HepG2 (cell line): Measurements from ENCODE around the gene IL1RAP. TPM values are rescaled to one million over a fixed set of nuclear protein-coding genes. Genes with fewer than 3 reads are reported as not detected.

ENCODE experiments used
- ATAC-seq: fragments of 200-7000 bp; cut with Tn5 transposase; 3 replicates; pipeline ENCODE4 v1.9.1; 2020; ENCODE audit warnings: mild to moderate bottlenecking, moderate library complexity
- BruUV-seq: library from RNA; stranded (reverse); fragments of 400-500 nt; replicated peaks from 2 replicates; lab custom pipeline; 2021; lab: Mats Ljungman, UMichigan
- CTCF ChIA-PET: fragments of 300-600 bp; formaldehyde crosslinking; extraction: SDS; loops from one replicate; lab custom pipeline; 2021; ENCODE audit warnings: low total read pairs, inconsistent platforms, low intra/inter-chr PET ratio; lab: Yijun Ruan, JAX
- POLR2A ChIA-PET: fragments of 350-600 bp; sonication (Branson Sonifier 250); formaldehyde crosslinking; loops from one replicate; lab custom pipeline; 2020; ENCODE audit warnings: antibody characterized with exemption, inconsistent platforms; lab: Yijun Ruan, JAX
- DNase-seq: peaks from one replicate; pipeline ENCODE4 v3.0.0-alpha.2; 2015; ENCODE audit warnings: low spot score
- FAIRE-seq: peaks from 3 replicates; lab custom pipeline; 2011; peaks lifted over from hg19 to GRCh38; lab: Jason Lieb, UNC
- H2AFZ ChIP-seq: one replicate; pipeline ENCODE4 v1.6.1; 2011; ENCODE audit warnings: low read length, inconsistent platforms
- H3K27ac ChIP-seq: fragments of 300-600 bp; 3 replicates; pipeline ENCODE4 v1.8.0; 2011; ENCODE audit warnings: mixed run types, mild to moderate bottlenecking, mixed read lengths, low read length, inconsistent platforms; ENCODE audit not compliant: insufficient read depth; ENCODE audit errors: extremely low read length
- H3K27me3 ChIP-seq, 2 experiments: fragments of 200-600 bp in 1 of 2; 2 replicates in 1 of 2; 3 replicates in 1 of 2; pipeline versions ENCODE4 v1.6.0 to v1.8.0; 2011; ENCODE audit warnings: low read length in 2 of 2, mild to moderate bottlenecking in 2 of 2, moderate library complexity in 2 of 2, inconsistent platforms in 1 of 2; ENCODE audit not compliant: insufficient read depth in 2 of 2, control insufficient read depth in 1 of 2
- H3K36me3 ChIP-seq, 2 experiments: fragments of 200-600 bp in 1 of 2; replicated peaks in 1 of 2; 2 replicates in 1 of 2; 3 replicates in 1 of 2; pipeline versions ENCODE4 v1.5.1 to v1.8.0; 2011; ENCODE audit warnings: low read length in 2 of 2, inconsistent platforms in 1 of 2; ENCODE audit not compliant: insufficient read depth in 2 of 2, control insufficient read depth in 1 of 2
- H3K4me1 ChIP-seq: 2 replicates; pipeline ENCODE4 v1.5.1; 2012; ENCODE audit warnings: low read length, inconsistent platforms; ENCODE audit not compliant: insufficient read depth
- H3K4me2 ChIP-seq: 2 replicates; pipeline ENCODE4 v1.6.0; 2011; ENCODE audit warnings: low read depth, low read length, inconsistent platforms
- H3K4me3 ChIP-seq, 3 experiments: fragments of 200-600 bp in 1 of 3; sonication (generic), shearing (Covaris generic) in 1 of 3; replicated peaks in 1 of 3; 2 replicates each; pipeline ENCODE4 v1.5.1; 2011 to 2016; ENCODE audit warnings: low read length in 3 of 3, inconsistent platforms in 2 of 3, low read depth in 2 of 3, mild to moderate bottlenecking in 2 of 3, control low read depth in 1 of 3, mixed read lengths in 1 of 3; ENCODE audit not compliant: insufficient read depth in 1 of 3
- H3K79me2 ChIP-seq: one replicate; pipeline ENCODE4 v1.6.1; 2011; ENCODE audit warnings: low read length, inconsistent platforms; ENCODE audit not compliant: insufficient read depth
- H3K9ac ChIP-seq: 2 replicates; pipeline ENCODE4 v1.6.0; 2011; ENCODE audit warnings: mild to moderate bottlenecking, low read depth, low read length, inconsistent platforms; ENCODE audit not compliant: insufficient read depth
- H3K9me3 ChIP-seq: 2 replicates; pipeline ENCODE4 v1.5.1; 2012; ENCODE audit warnings: mild to moderate bottlenecking, low read length
- H4K20me1 ChIP-seq: 2 replicates; pipeline ENCODE4 v1.6.0; 2011; ENCODE audit warnings: inconsistent platforms, mild to moderate bottlenecking, low read length, moderate library complexity; ENCODE audit not compliant: insufficient read depth
- BHLHE40 ChIP-seq: IDR thresholded peaks from 2 replicates; pipeline ENCODE4 v1.6.1; 2011; ENCODE audit warnings: low read length, improper control_type of control experiment
- EP300 ChIP-seq, 3 experiments: sonication (generic) in 1 of 3; formaldehyde crosslinking in 1 of 3; IDR thresholded peaks; 2 replicates each; pipeline versions ENCODE4 v1.5.1 to v1.6.1; 2011 to 2020; ENCODE audit warnings: low read depth in 2 of 3, low read length in 2 of 3, borderline replicate concordance in 1 of 3, improper control_type of control experiment in 1 of 3, mild to moderate bottlenecking in 1 of 3, missing genetic modification reagents in 1 of 3, moderate library complexity in 1 of 3
- GATAD2A ChIP-seq: IDR thresholded peaks from 2 replicates; pipeline ENCODE4 v1.6.1; 2016
- GFI1 ChIP-seq: sonication (generic); formaldehyde crosslinking; IDR thresholded peaks from 2 replicates; pipeline ENCODE4 v1.5.0; 2020; ENCODE audit warnings: missing genetic modification reagents, mild to moderate bottlenecking, borderline replicate concordance
- HNRNPK ChIP-seq: fragments of 200-400 bp; formaldehyde crosslinking; IDR thresholded peaks from 2 replicates; pipeline ENCODE4 v1.6.1; 2018; ENCODE audit warnings: low read length, low read depth, moderate library complexity, mild to moderate bottlenecking; ENCODE audit not compliant: poor library complexity, severe bottlenecking
- HOXD1 ChIP-seq: sonication (generic); formaldehyde crosslinking; IDR thresholded peaks from 2 replicates; pipeline ENCODE4 v1.5.0; 2020; ENCODE audit warnings: missing genetic modification reagents
- ISL2 ChIP-seq: sonication (generic); formaldehyde crosslinking; IDR thresholded peaks from 2 replicates; pipeline ENCODE4 v1.5.0; 2020; ENCODE audit warnings: missing genetic modification reagents
- JUN ChIP-seq: sonication (generic); formaldehyde crosslinking; IDR thresholded peaks from 2 replicates; pipeline ENCODE4 v1.4.0; 2020; ENCODE audit warnings: mild to moderate bottlenecking, missing genetic modification reagents
- JUND ChIP-seq: sonication (generic); formaldehyde crosslinking; IDR thresholded peaks from 2 replicates; pipeline ENCODE4 v1.8.0; 2022; ENCODE audit warnings: mild to moderate bottlenecking, missing genetic modification reagents
- LCORL ChIP-seq, 2 experiments: fragments of 450-650 bp in 1 of 2; sonication (generic) in 1 of 2; formaldehyde crosslinking in 1 of 2; IDR thresholded peaks; 2 replicates each; pipeline versions ENCODE4 v1.5.0 to v1.6.1; 2017 to 2020; ENCODE audit warnings: antibody characterized with exemption in 1 of 2, missing genetic modification reagents in 1 of 2
- NCOR1 ChIP-seq: fragments of 200-600 bp; sonication (generic); IDR thresholded peaks from 2 replicates; pipeline ENCODE4 v1.7.0; 2017; ENCODE audit warnings: antibody characterized with exemption, low read length, borderline replicate concordance
- SALL1 ChIP-seq: sonication (generic); formaldehyde crosslinking; IDR thresholded peaks from 2 replicates; pipeline ENCODE4 v1.8.0; 2022; ENCODE audit warnings: mild to moderate bottlenecking, missing genetic modification reagents
- SMARCE1 ChIP-seq: fragments of 450-650 bp; IDR thresholded peaks from 2 replicates; pipeline ENCODE4 v1.6.1; 2017; ENCODE audit warnings: borderline replicate concordance
- TCF7 ChIP-seq: sonication (generic); IDR thresholded peaks from 2 replicates; pipeline ENCODE4 v1.6.1; 2016; ENCODE audit warnings: antibody characterized with exemption, low read depth
- TEAD3 ChIP-seq: optimal IDR thresholded peaks from 2 replicates; pipeline ENCODE3; 2016; ENCODE audit warnings: borderline replicate concordance
- ZNF232 ChIP-seq: sonication (generic); formaldehyde crosslinking; IDR thresholded peaks from 2 replicates; pipeline ENCODE4 v1.4.0; 2020; ENCODE audit warnings: missing genetic modification reagents, borderline replicate concordance
- WGBS: methylation state at CpG from one replicate; pipeline ENCODE4 v1.1.6; 2017; ENCODE audit warnings: low lambda C conversion rate; 5-methylcytosine and 5-hydroxymethylcytosine counted together
- in situ Hi-C: cut with HindIII; loops from 2 replicates; pipeline ENCODE4 v1.10.0; 2017; ENCODE audit warnings: low pct_unique_long_range_greater_than_20kb; ENCODE audit not compliant: extremely low pct_ligation_motif_present
- intact Hi-C: fragments of 100-400 bp; cut with micrococcal nuclease; formaldehyde crosslinking; loops from one replicate; pipeline ENCODE4 v1.10.0; 2022; ENCODE audit not compliant: unreplicated experiment
- polyA plus RNA-seq, 8 experiments: library from polyadenylated mRNA; depleted of rRNA in 3 of 8; stranded (reverse) in 7 of 8; unstranded in 1 of 8; fragments of >200 nt; fragmentation: Illumina TruSeq in 4 of 8; extraction: Trizol in 4 of 8; gene quantifications; 2 replicates each; pipeline versions ENCODE4 v1.2.1 to v1.2.3, GENCODE V29; 2011 to 2016; ENCODE audit warnings: low read depth in 4 of 8, missing spikeins in 1 of 8, mixed read lengths in 1 of 8; ENCODE audit not compliant: insufficient read depth in 1 of 8
- total RNA-seq, 5 experiments: library from RNA; depleted of rRNA; stranded (reverse); fragments of >200 nt; fragmentation: Illumina TruSeq; extraction: Trizol; gene quantifications; 2 replicates each; pipeline ENCODE4 v1.2.3, GENCODE V29; 2016; ENCODE audit warnings: low read depth in 1 of 5
- TF ChIP-seq, protein P1 (sequence below): IDR thresholded peaks from 2 replicates; pipeline ENCODE4 v1.6.1; 2018; ENCODE audit warnings: missing genetic modification reagents, mild to moderate bottlenecking, missing compliant biosample characterization
- TF ChIP-seq, protein P2 (sequence below): conservative IDR thresholded peaks from 2 replicates; pipeline ENCODE4 v1.6.1; 2018; ENCODE audit warnings: missing genetic modification reagents

The IL1RAP gene
- total and polyA plus RNA-seq, 2 of the 13 experiments (the other 11 are each of a cell fraction or from before 2014, with no cell fraction given): 18.3 to 54.9 TPM

DNA sequence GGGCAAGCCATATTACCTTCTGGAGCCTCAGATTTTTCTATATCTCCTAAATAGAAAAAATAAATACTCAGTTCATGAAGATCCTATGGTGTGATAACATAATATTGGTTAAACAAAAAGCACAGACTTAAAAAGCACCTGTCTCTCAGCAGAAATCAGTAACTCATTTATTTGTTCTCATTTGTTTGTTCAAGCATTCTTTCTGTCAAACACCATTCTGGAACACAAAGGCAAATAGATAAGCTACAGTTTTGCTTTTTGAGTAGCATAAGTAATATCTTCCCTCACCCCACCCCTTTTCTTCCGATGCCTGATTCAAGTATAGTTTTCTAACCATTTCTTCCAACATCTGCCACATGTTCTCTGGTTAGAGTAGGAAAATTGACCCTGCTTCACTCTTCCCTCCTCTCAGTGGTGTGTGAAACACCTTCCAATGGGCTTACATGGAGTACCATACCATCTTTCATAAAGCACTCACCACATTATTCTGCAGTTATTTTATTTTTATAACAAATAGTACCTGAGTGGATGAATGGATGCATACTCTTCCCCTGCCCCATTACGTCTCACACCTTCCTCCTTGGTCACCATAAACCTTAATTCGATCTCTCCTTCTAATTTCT lies 8.4 kb upstream of the IL1RAP start:
- no peaks in the 10 kb centered on the region for H3K36me3 ChIP-seq
- intact Hi-C loops (loop anchor here (2.0 kb wide), 1 partner anchor 191 kb away; no protein-coding TSS in a partner anchor), in situ Hi-C loops (no loop called here)
- no peak overlapping the region for H3K9ac ChIP-seq
- no peaks in the 10 kb centered on the region for H3K9me3 ChIP-seq
- H3K27ac ChIP-seq: no peak overlapping the region
- peaks cover 39% of the 10 kb centered on the region for H3K4me1 ChIP-seq
- no peaks in the 10 kb centered on the region for H4K20me1 ChIP-seq
- no peaks in the 10 kb centered on the region for H3K27me3 ChIP-seq
- POLR2A ChIA-PET: interaction anchor here (2.2 kb wide), 1 partner anchor 8 kb away, joined by 11 read pairs; the partner anchor contains the start of gene IL1RAP
- H3K79me2 ChIP-seq: no peaks in the 10 kb centered on the region
- peak overlapping the region; percentile 40; the same call in 1 of the 2 replicates for H3K4me2 ChIP-seq
- no peak overlapping the region for H3K4me3 ChIP-seq
- DNase-seq: peak; percentile 64
- no peak overlapping the region for H2AFZ ChIP-seq
- BruUV-seq: no TSS peak
- CTCF ChIA-PET: interaction anchor here (1.4 kb wide), 1 partner anchor 8 kb away, joined by 6 read pairs; the partner anchor contains the start of gene IL1RAP
- ATAC-seq: peak; percentile 75
- FAIRE-seq: peak; percentile 81
- 64% methylated on average over 3 of the region's 3 CpGs for WGBS
- TF ChIP-seq LCORL (IDR thresholded peaks at IDR 0.05) (no peak), LCORL (CRISPR knock-in tag; IDR thresholded peaks at IDR 0.05) (0 out of 2 replicates have a peak, but pooled peaks have one; percentile 46), HOXD1 (CRISPR knock-in tag) (no peak), GATAD2A (CRISPR knock-in tag) (peak; percentile 39; the same call in 1 of the 2 replicates), GFI1 (CRISPR knock-in tag) (0 out of 2 replicates have a peak, but pooled peaks have one; percentile 46), HNRNPK (peak; percentile 22), NCOR1 (no peak), BHLHE40 (no peak), ISL2 (CRISPR knock-in tag) (0 out of 2 replicates have a peak, but pooled peaks have one; percentile 32), SMARCE1 (no peak), ZNF232 (CRISPR knock-in tag) (no peak), SALL1 (peak; percentile 35; the same call in 1 of the 2 replicates), JUND (no peak), EP300 (IDR thresholded peaks at IDR 0.05; ENCODE audit: low read depth in 2 of 2, low read length in 2 of 2) (peak in 1 of 2 experiments; percentile 40; a peak in 2 of 4 replicates), EP300 (CRISPR knock-in tag; IDR thresholded peaks at IDR 0.05; ENCODE audit: borderline replicate concordance) (no peak), JUN (no peak), TEAD3 (peak; percentile 36), TCF7 (peak; percentile 10; the same call in 1 of the 2 replicates)
- TF ChIP-seq, protein P1, sequence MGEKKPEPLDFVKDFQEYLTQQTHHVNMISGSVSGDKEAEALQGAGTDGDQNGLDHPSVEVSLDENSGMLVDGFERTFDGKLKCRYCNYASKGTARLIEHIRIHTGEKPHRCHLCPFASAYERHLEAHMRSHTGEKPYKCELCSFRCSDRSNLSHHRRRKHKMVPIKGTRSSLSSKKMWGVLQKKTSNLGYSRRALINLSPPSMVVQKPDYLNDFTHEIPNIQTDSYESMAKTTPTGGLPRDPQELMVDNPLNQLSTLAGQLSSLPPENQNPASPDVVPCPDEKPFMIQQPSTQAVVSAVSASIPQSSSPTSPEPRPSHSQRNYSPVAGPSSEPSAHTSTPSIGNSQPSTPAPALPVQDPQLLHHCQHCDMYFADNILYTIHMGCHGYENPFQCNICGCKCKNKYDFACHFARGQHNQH (CRISPR knock-in tag): no peak
- TF ChIP-seq, protein P2, sequence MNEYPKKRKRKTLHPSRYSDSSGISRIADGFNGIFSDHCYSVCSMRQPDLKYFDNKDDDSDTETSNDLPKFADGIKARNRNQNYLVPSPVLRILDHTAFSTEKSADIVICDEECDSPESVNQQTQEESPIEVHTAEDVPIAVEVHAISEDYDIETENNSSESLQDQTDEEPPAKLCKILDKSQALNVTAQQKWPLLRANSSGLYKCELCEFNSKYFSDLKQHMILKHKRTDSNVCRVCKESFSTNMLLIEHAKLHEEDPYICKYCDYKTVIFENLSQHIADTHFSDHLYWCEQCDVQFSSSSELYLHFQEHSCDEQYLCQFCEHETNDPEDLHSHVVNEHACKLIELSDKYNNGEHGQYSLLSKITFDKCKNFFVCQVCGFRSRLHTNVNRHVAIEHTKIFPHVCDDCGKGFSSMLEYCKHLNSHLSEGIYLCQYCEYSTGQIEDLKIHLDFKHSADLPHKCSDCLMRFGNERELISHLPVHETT (CRISPR knock-in tag): no peak
